Stimulated activated CD4-positive, alpha-beta T cell treated with anti-CD3 and anti-CD28 coated beads, Interleukin-15, amount 100 ng/mL, for 24 hours (primary cell): ENCODE results near the gene NOC4L.
"Not testable (repeated sequence)": the region's sequence is repeated elsewhere in the genome, so short reads cannot be mapped to it uniquely, and the experiment has no call there.

ENCODE experiments used
- DNase-seq: peaks from one replicate; pipeline ENCODE4 v3.0.0-alpha.2; 2020

NOC4L gene

DNA sequence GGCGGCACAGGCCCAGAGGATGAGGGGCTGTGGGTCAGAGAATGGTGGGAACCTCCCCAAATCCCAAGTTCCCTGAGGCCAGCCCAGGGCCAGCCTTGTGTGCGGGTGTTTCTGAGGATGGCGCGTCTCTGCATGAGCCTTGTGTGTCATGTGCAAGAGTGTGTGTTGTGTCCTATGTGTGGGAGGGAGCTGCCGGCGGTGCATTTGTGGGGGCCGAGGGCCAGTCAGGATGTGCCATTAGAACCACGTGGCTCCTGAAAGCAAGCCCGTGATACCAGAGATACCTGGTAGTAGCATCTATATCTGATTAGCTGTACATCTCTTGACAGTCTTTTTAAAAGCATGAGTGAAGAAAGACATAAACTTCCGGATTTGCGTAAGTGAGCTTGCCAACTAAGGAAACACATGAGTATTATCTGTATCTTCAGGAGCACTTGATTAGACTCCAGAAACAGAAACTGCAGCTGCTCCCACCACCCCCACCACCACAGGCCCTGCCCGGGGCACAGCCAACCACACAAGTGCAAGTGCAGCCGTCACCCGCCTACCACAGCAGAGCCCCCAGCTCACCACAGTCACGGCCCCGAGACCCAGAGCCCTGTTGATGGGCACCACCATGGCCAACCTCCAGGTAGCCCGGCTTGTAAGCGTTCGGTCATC is 19.4 kb upstream of the NOC4L start:
- DNase-seq, result no peak

- DNase-seq, result no peak
These were observed 18.5 kb upstream of the NOC4L start for GRCh38 chr12:132125736-132126135.

- DNase-seq, result no peak
These were observed 17.2 kb upstream of the NOC4L start for GRCh38 chr12:132127041-132127440.

DNA sequence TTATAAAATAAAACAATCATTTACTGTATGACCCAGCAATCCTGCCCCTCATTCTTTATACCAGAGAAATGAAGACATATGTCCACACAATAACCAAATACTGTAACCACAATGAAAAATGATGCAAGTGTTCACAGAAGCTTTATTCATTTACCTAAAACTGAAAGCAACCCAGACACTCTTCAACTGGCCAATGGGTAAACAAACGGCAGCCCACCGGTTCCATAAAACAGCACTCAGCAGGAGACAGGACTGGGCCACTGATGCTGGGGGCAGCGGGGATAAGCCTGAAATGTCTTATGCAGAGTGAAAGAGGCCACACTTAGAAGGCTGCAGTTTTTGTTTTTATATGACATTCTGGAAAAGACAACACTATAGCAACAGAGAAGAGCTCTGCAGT is 15.2 kb upstream of the NOC4L start:
- DNase-seq, result no peak

DNA sequence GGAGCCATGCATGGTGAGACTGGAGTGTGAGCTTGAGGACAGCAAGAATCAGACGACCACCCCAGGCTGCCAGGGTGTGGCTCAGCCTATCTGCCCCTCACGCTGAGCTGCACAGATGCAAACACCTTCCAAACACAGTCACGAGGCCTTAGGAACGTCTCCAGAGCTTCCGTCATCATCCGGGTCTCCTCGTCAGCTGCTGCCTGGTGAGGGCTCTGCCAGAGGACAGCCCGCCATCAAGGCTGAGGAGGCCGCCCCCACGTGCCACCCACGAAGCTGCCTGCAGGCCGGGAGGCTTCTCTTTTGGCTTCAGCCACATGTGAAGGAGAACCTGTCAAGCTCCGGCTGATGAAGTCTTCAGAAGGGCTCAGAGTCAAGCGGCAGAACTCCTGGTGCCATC is 13.6 kb upstream of the NOC4L start:
- DNase-seq, result no peak

GRCh38 chr12:132131229-132131628 is 13.0 kb upstream of the NOC4L start:
- no peak for DNase-seq

DNA sequence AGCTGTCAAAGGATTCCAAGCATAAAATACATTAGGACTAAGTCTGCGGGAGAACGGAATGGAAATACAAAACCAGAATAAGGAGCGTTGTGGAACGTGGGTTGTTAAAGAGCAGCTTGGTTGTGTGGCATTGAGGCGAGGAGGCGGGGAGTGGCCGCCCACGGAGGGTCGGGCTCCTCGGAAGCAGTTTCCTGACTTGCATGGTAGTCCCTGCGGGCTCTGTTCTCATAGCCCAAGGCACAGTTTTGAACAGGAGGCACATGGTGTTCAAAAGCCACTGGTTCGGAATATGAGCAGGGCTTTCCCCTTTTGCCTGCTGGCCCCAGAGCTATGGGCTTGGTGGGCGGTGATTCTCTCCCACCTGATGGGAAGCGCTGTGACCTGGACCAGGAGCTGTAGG is 12.3 kb upstream of the NOC4L start:
- no peak for DNase-seq

- no peak for DNase-seq
These were observed 11.4 kb upstream of the NOC4L start for GRCh38 chr12:132132609-132133430.

- DNase-seq, result no peak
These were observed 10.2 kb upstream of the NOC4L start for GRCh38 chr12:132133952-132134652.

DNA sequence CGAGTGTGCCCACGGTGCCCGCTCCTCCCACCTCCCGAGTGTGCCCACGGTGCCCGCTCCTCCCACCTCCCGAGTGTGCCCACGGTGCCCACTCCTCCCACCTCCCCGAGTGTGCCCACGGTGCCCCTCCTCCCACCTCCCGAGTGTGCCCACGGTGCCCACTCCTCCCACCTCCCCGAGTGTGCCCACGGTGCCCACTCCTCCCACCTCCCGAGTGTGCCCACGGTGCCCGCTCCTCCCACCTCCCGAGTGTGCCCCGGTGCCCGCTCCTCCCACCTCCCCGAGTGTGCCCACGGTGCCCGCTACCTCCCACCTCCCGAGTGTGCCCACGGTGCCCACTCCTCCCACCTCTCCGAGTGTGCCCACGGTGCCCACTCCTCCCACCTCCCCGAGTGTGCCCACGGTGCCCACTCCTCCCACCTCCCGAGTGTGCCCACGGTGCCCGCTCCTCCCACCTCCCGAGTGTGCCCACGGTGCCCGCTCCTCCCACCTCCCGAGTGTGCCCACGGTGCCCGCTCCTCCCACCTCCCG is 9.5 kb upstream of the NOC4L start:
- DNase-seq, result not testable (repeated sequence)

DNA sequence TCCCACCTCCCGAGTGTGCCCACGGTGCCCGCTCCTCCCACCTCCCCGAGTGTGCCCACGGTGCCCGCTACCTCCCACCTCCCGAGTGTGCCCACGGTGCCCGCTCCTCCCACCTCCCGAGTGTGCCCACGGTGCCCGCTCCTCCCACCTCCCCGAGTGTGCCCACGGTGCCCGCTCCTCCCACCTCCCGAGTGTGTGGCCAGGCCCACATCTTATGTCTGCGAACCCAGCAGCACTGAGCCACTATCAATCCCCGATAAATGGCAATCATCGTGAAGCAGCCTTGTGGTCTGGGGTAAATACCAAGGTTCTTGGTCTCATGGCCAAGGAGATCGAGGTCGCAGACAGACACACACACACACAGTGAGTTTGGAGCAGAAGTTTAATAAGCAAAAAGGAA is 8.0 kb upstream of the NOC4L start:
- DNase-seq, result not testable (repeated sequence)

DNA sequence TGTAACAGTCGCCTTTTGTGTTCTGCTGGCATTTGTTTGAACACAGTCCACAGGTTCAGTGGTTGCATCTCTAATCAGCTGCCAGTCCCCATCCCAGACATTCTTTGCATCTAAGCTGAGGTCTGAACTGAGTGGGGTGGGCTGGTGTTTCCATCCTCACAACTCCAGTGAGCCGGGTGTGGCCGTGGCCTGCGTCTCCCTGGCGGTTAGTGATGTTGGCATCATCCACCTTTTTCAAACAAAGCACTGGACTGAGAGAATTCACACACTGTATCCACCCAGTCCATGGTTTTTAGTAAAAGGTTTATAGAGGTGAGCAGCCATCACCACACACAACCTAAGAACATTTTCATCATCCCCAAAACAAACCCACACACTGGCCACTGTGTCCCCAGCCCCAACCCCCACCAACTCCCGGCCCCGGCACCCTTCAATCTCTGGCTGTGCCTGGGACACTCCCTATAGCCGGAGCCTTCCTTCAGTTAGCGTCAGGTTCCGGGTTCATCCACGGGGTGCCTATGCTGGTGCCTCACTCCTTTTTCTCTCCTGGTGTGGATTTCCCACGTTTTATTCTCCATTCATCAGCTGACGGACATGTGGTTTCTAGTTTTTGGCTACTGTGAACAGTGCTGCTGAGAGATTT is 6.7 kb upstream of the NOC4L start:
- no peak for DNase-seq

DNA sequence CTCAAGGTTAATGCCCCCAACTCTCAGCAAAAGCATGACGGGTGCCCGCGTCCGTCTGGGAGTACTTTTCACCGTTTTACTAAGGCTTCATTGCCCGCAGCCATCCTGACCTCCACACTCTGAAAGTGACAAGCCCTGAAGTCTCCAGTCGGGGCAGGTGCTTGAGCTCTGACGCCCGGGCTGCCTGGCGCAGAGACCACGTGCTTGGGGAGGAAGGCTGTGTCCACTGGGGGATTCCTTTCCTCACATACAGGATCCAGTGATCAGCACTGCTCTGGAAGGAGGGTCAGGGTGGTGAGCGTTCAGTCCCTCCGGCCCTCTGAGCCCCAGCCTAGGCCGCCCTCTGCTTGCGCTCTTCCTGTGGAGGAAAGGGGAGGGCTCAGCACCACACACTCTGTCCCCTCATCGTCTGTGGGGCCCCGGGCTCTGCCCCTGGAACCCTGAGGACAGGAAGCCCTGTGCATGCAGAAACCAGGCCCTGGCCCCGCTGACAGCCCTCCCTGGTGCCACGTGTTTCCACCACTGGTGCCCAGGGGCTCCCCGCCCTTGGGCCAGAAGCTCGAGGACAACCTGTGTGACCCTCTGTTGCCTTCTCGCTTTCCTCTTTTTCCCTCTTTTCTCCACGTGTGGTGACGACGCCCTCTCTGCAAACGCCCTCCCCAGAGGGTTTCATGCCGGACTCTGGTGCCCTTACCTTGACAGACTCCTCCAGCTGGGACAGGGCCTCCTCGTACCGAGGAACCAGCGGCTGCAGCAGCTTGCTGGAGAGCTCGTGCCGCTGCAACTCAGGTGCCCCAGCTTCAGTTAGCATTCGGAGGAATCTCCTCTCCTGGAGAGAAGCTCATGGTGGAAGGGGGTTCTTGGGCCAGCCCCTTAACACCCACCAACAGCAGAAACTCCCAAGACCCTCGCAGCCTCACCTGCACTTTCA is 5.1 kb upstream of the NOC4L start:
- DNase-seq, result no peak

GRCh38 chr12:132139912-132140311 is 4.3 kb upstream of the NOC4L start:
- DNase-seq, result no peak

DNA sequence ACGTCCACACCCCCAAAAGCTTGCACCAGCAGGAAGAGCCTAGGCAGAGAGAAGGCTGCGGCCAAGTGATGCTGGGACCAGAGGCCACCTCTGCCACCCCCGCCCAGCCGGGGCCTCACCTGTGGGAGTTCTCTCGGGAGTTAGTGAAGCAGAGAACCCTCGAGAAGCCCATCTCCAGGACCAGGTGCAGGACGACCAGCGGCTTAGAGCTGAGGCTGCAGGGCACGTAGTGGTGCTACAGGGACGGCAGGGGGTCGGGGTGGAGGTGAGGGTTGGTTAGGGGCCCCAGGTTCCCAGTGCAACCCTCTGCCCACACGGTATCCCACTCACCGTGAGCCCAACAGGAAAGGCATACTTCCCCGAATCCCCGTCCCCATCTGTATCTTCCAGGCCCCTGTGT is 3.8 kb upstream of the NOC4L start:
- no peak for DNase-seq

DNA sequence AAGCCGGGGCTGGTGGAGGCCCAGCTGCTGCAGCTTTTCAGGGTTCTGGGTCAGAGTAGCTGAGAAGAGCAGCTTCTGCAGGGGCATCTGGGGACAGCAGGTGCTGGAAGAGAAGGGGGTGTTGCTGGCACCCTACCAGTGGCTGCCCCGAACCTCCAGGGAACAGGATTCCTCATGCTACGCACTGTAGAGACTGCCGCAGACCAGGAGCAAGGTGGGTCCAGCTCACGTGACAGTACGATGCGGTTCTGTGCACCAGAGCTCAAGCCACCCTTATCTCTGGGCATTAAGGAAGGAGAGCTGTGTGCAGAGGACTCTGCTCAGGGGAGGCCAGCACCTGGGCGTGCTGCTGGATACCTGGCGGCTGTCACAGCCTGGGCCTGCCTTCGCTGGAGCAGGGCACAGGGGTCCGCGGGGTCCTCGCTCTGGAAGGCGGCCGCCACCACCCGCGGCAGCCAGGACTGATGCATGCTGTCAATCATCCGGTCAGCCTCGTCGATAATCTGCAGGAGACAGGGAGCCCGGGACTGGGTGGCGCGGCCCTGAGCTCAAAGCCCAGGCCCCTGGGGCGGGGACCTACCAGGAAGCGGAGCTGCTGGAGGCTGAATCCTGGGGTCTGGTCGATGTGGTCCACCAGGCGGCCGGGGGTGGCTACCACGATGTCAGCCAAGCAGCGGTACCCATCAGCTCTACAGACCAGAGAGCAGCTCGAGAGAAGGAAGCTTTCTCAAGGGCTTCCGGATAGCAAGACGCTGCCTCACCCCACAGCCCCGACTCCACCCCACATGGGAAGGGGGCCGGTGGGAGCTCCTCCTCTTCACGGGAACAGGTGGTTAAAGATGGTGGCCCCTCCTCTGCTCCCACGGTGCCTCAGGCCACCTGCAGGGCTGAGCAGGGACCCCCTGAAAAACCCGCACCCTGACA is 3.1 kb upstream of the NOC4L start:
- no peak for DNase-seq

- no peak for DNase-seq
These were observed 2.1 kb upstream of the NOC4L start for GRCh38 chr12:132141976-132142678.

GRCh38 chr12:132142679-132143335 is 1.4 kb upstream of the NOC4L start:
- no peak for DNase-seq

DNA sequence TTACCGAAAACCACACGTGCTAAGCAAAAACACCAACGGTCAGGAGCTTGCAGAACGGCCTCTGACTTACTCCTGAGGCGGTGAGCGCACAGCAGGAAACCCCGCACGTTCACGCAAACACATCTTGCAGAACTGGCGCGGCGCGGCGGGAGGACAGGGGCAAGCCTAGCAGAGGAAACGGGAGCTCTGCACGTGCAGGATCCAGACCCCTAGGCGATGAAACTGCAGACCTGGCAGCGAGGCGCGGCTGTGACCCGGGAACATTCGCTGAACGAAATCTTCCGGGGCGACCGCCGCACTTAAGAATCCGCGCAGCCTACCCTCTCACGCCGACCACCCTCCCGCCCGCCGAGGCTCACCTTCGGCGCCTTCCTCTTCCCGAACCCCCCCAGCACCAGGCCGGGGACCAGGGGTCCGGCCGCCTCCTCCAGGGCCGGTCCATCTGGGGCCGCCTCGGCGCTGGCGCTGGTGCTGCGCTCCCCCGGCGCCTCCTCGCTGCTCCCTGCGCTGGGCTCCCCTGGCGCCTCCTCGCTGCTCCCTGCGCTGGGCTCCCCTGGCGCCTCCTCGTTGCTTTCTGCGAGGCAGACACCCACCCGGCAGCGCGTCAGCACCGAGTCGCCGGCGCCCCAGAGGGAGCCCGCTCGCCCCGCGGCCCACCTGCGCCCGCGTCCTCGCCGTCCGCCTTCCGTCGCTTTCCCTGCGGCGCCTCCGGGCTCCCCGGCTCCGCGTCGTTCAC is 753 bp upstream of the NOC4L start:
- peak; percentile 39 for DNase-seq
